Activated CD4-positive, alpha-beta T cell treated with anti-CD3 and anti-CD28 coated beads, Interleukin-2, amount 10 ng/mL, durations not matched to agents 24 days and 14 days (primary cell): ENCODE measurements around the gene CHRD. TPM values are rescaled to one million over a fixed set of nuclear protein-coding genes. Genes with fewer than 3 reads are reported as not detected.
"Not testable (repeated sequence)": the region's sequence is repeated elsewhere in the genome, so short reads cannot be mapped to it uniquely, and the experiment has no call there.

Source experiments
- DNase-seq: peaks from one replicate; pipeline ENCODE4 v3.0.0; 2022
- H3K27ac Mint-ChIP-seq: one replicate; pipeline ENCODE4 v1.8.0; 2022; ENCODE audit warnings: mild to moderate bottlenecking, mixed read lengths
- H3K27me3 Mint-ChIP-seq: one replicate; pipeline ENCODE4 v1.8.0; 2022; ENCODE audit warnings: mixed read lengths
- H3K36me3 Mint-ChIP-seq: one replicate; pipeline ENCODE4 v1.8.0; 2022; ENCODE audit warnings: low read depth, mild to moderate bottlenecking, mixed read lengths
- H3K4me1 Mint-ChIP-seq: one replicate; pipeline ENCODE4 v1.8.0; 2021; ENCODE audit warnings: mixed read lengths
- H3K4me3 Mint-ChIP-seq: one replicate; pipeline ENCODE4 v1.8.0; 2022; ENCODE audit warnings: mild to moderate bottlenecking, moderate library complexity, mixed read lengths
- H3K9me3 Mint-ChIP-seq: one replicate; pipeline ENCODE4 v1.8.0; 2021; ENCODE audit warnings: mixed read lengths
- intact Hi-C: fragments of 100-400 bp; cut with micrococcal nuclease; formaldehyde crosslinking; loops from one replicate; pipeline ENCODE4 v1.15.1; 2023
- total RNA-seq: library from RNA; stranded (reverse); gene quantifications from 2 replicates; pipeline ENCODE4 v1.2.3, GENCODE V29; 2022

CHRD gene
- total RNA-seq, 1 donor from 2014 or later = not detected

GRCh38 chr3:184419171-184419570 is 39.3 kb downstream of the CHRD start:
- Mint-ChIP-seq H3K27ac (no peak overlapping the region), H3K9me3 (no peaks in the 10 kb centered on the region), H3K27me3 (peaks cover 12% of the 10 kb centered on the region), H3K36me3 (no peaks in the 10 kb centered on the region), H3K4me1 (no peaks in the 10 kb centered on the region), H3K4me3 (no peak overlapping the region)
- DNase-seq = no peak
- intact Hi-C loops = loop anchor here (5.0 kb wide), 1 partner anchor 47 kb away; no protein-coding TSS in a partner anchor

GRCh38 chr3:184423561-184423960 is 43.7 kb downstream of the CHRD start:
- intact Hi-C loops = no loop called here
- no peaks in the 10 kb centered on the region for H3K4me1 Mint-ChIP-seq
- no peaks in the 10 kb centered on the region for H3K36me3 Mint-ChIP-seq
- no peak overlapping the region for H3K27ac Mint-ChIP-seq
- H3K27me3 Mint-ChIP-seq = peaks cover 12% of the 10 kb centered on the region
- DNase-seq = no peak
- no peak overlapping the region for H3K4me3 Mint-ChIP-seq
- no peaks in the 10 kb centered on the region for H3K9me3 Mint-ChIP-seq

GRCh38 chr3:184426691-184427141 is 46.9 kb downstream of the CHRD start:
- H3K9me3 Mint-ChIP-seq = no peaks in the 10 kb centered on the region
- H3K4me1 Mint-ChIP-seq = no peaks in the 10 kb centered on the region
- H3K4me3 Mint-ChIP-seq = no peak overlapping the region
- intact Hi-C loops = no loop called here
- no peak for DNase-seq
- no peaks in the 10 kb centered on the region for H3K36me3 Mint-ChIP-seq
- H3K27me3 Mint-ChIP-seq = peaks cover 10% of the 10 kb centered on the region
- H3K27ac Mint-ChIP-seq = no peak overlapping the region

GRCh38 chr3:184428561-184429175 is 48.8 kb downstream of the CHRD start:
- Mint-ChIP-seq H3K9me3 (no peaks in the 10 kb centered on the region), H3K4me3 (no peak overlapping the region), H3K36me3 (no peaks in the 10 kb centered on the region), H3K27me3 (peaks cover 2% of the 10 kb centered on the region), H3K4me1 (no peaks in the 10 kb centered on the region), H3K27ac (no peak overlapping the region)
- no peak for DNase-seq
- intact Hi-C loops = no loop called here

GRCh38 chr3:184429786-184430185 is 49.9 kb downstream of the CHRD start:
- peaks cover 2% of the 10 kb centered on the region for H3K27me3 Mint-ChIP-seq
- DNase-seq = no peak
- H3K36me3 Mint-ChIP-seq = no peaks in the 10 kb centered on the region
- no peaks in the 10 kb centered on the region for H3K4me1 Mint-ChIP-seq
- H3K9me3 Mint-ChIP-seq = no peaks in the 10 kb centered on the region
- no peak overlapping the region for H3K4me3 Mint-ChIP-seq
- intact Hi-C loops = no loop called here
- H3K27ac Mint-ChIP-seq = no peak overlapping the region

- Mint-ChIP-seq H3K4me1 (no peaks in the 10 kb centered on the region), H3K36me3 (no peaks in the 10 kb centered on the region), H3K9me3 (no peaks in the 10 kb centered on the region), H3K27me3 (peaks cover 2% of the 10 kb centered on the region), H3K4me3 (no peak overlapping the region), H3K27ac (no peak overlapping the region)
- no peak for DNase-seq
- intact Hi-C loops = no loop called here
Measured at GRCh38 chr3:184430940-184431339, 51.1 kb downstream of the CHRD start.

- not testable (repeated sequence) for H3K9me3 Mint-ChIP-seq
Measured at GRCh38 chr3:184433178-184433577, 53.3 kb downstream of the CHRD start.

GRCh38 chr3:184439096-184439495 is 59.2 kb downstream of the CHRD start:
- no peak overlapping the region for H3K4me3 Mint-ChIP-seq
- peaks cover 4% of the 10 kb centered on the region for H3K27me3 Mint-ChIP-seq
- H3K4me1 Mint-ChIP-seq = peaks cover 2% of the 10 kb centered on the region
- no peak for DNase-seq
- intact Hi-C loops = no loop called here
- no peak overlapping the region for H3K27ac Mint-ChIP-seq
- H3K36me3 Mint-ChIP-seq = no peaks in the 10 kb centered on the region
- H3K9me3 Mint-ChIP-seq = no peaks in the 10 kb centered on the region

More at GRCh38 chr3:184433178-184433577, 53.3 kb downstream of the CHRD start:
- H3K27me3 Mint-ChIP-seq, intact Hi-C loops, H3K27ac Mint-ChIP-seq, H3K4me3 Mint-ChIP-seq, H3K4me1 Mint-ChIP-seq, H3K36me3 Mint-ChIP-seq, DNase-seq: not testable (repeated sequence)

Other genes with a start within 250 kb of the CHRD start
- 72.2 and 74.7 TPM in 2 replicates for gene EIF2B5, start 244.7 kb upstream of the CHRD start, total RNA-seq
- 49.0 and 54.5 TPM in 2 replicates for gene DVL3, start 224.7 kb upstream of the CHRD start, total RNA-seq
- 241 and 242 TPM in 2 replicates for gene AP2M1, start 205.2 kb upstream of the CHRD start, total RNA-seq
- gene ABCF3, start 193.9 kb upstream of the CHRD start, total RNA-seq = 66.9 and 67.6 TPM in 2 replicates
- not detected in 2 replicates for gene VWA5B2, start 150.5 kb upstream of the CHRD start, total RNA-seq
- 82.5 and 85.3 TPM in 2 replicates for gene ALG3, start 131.1 kb upstream of the CHRD start, total RNA-seq
- gene EEF1AKMT4, start 130.4 kb upstream of the CHRD start, total RNA-seq = 14.3 and 15.9 TPM in 2 replicates
- gene CAMK2N2, start 118.5 kb upstream of the CHRD start, total RNA-seq = 0.14 TPM in 2 replicates
- not detected in 2 replicates for gene ECE2, start 104.0 kb upstream of the CHRD start, total RNA-seq
- gene PSMD2, start 80.8 kb upstream of the CHRD start, total RNA-seq = 280 and 283 TPM in 2 replicates
- gene EIF4G1, start 65.4 kb upstream of the CHRD start, total RNA-seq = 680 and 700 TPM in 2 replicates
- 8.6 and 8.7 TPM in 2 replicates for gene FAM131A, start 42.5 kb upstream of the CHRD start, total RNA-seq
- 8.3 and 8.4 TPM in 2 replicates for gene CLCN2, start 18.4 kb upstream of the CHRD start, total RNA-seq
- gene POLR2H, start 18.3 kb upstream of the CHRD start, total RNA-seq = 159 and 161 TPM in 2 replicates
- not detected in 2 replicates for gene THPO, start 1.8 kb upstream of the CHRD start, total RNA-seq
- gene EPHB3, start 181.7 kb downstream of the CHRD start, total RNA-seq = 0.05 TPM in 1 of 2 replicates, not detected in the other